ENCODE measurements around the gene WDR45B.

WDR45B gene

GRCh38 chr17:82613283-82614094, 34.8 kb downstream of the WDR45B start:
- 95% methylated on average over 37 of the region's 37 CpGs for WGBS, 2 experiments
- Histone ChIP-seq H3K9me3 (ENCODE audit: control insufficient read depth, low read length) (no peaks in the 10 kb centered on the region), H3K27ac (ENCODE audit: insufficient read depth, low read depth, low read length, poor library complexity, severe bottlenecking) (no peak overlapping the region), H3K4me1 (ENCODE audit: control insufficient read depth, insufficient read depth, low read length) (no peaks in the 10 kb centered on the region), H3K27me3 (ENCODE audit: control insufficient read depth, insufficient read depth, low read length, poor library complexity, severe bottlenecking) (no peaks in the 10 kb centered on the region), H3K4me3 (ENCODE audit: insufficient read depth, low read depth, low read length) (no peak overlapping the region), H3K36me3 (ENCODE audit: control insufficient read depth, insufficient read depth, low read length) (peaks cover 33% of the 10 kb centered on the region)

- WGBS, 2 experiments, result 89 to 90% methylated on average over 21 of the region's 21 CpGs
- H3K4me1 ChIP-seq (ENCODE audit: control insufficient read depth, insufficient read depth, low read length), result no peaks in the 10 kb centered on the region
- H3K9me3 ChIP-seq (ENCODE audit: control insufficient read depth, low read length), result no peaks in the 10 kb centered on the region
- peaks cover 18% of the 10 kb centered on the region for H3K36me3 ChIP-seq (ENCODE audit: control insufficient read depth, insufficient read depth, low read length)
- no peaks in the 10 kb centered on the region for H3K27me3 ChIP-seq (ENCODE audit: control insufficient read depth, insufficient read depth, low read length, poor library complexity, severe bottlenecking)
- no peak overlapping the region for H3K27ac ChIP-seq (ENCODE audit: insufficient read depth, low read depth, low read length, poor library complexity, severe bottlenecking)
- H3K4me3 ChIP-seq (ENCODE audit: insufficient read depth, low read depth, low read length), result no peak overlapping the region
Measured at GRCh38 chr17:82611140-82612058, 36.8 kb downstream of the WDR45B start.

GRCh38 chr17:82609655-82610054, 38.6 kb downstream of the WDR45B start:
- 91 to 92% methylated on average over 3 to 4 of the region's 4 CpGs for WGBS, 2 experiments
- Histone ChIP-seq H3K4me1 (ENCODE audit: control insufficient read depth, insufficient read depth, low read length) (no peaks in the 10 kb centered on the region), H3K27ac (ENCODE audit: insufficient read depth, low read depth, low read length, poor library complexity, severe bottlenecking) (no peak overlapping the region), H3K36me3 (ENCODE audit: control insufficient read depth, insufficient read depth, low read length) (peaks cover 17% of the 10 kb centered on the region), H3K27me3 (ENCODE audit: control insufficient read depth, insufficient read depth, low read length, poor library complexity, severe bottlenecking) (no peaks in the 10 kb centered on the region), H3K9me3 (ENCODE audit: control insufficient read depth, low read length) (no peaks in the 10 kb centered on the region), H3K4me3 (ENCODE audit: insufficient read depth, low read depth, low read length) (no peak overlapping the region)

- no peaks in the 10 kb centered on the region for H3K9me3 ChIP-seq (ENCODE audit: control insufficient read depth, low read length)
- no peaks in the 10 kb centered on the region for H3K4me1 ChIP-seq (ENCODE audit: control insufficient read depth, insufficient read depth, low read length)
- H3K36me3 ChIP-seq (ENCODE audit: control insufficient read depth, insufficient read depth, low read length), result peaks cover 22% of the 10 kb centered on the region
- H3K4me3 ChIP-seq (ENCODE audit: insufficient read depth, low read depth, low read length), result no peak overlapping the region
- H3K27ac ChIP-seq (ENCODE audit: insufficient read depth, low read depth, low read length, poor library complexity, severe bottlenecking), result no peak overlapping the region
- 74 to 75% methylated on average over 5 of the region's 5 CpGs for WGBS, 2 experiments
- no peaks in the 10 kb centered on the region for H3K27me3 ChIP-seq (ENCODE audit: control insufficient read depth, insufficient read depth, low read length, poor library complexity, severe bottlenecking)
Measured at GRCh38 chr17:82608816-82609215, 39.4 kb downstream of the WDR45B start.

- no peaks in the 10 kb centered on the region for H3K4me1 ChIP-seq (ENCODE audit: control insufficient read depth, insufficient read depth, low read length)
Measured at GRCh38 chr17:82605939-82606600, 42.2 kb downstream of the WDR45B start.

GRCh38 chr17:82604532-82604931, 43.7 kb downstream of the WDR45B start:
- 94 to 97% methylated on average over 7 of the region's 7 CpGs for WGBS, 2 experiments
- no peak overlapping the region for H3K4me3 ChIP-seq (ENCODE audit: insufficient read depth, low read depth, low read length)
- H3K4me1 ChIP-seq (ENCODE audit: control insufficient read depth, insufficient read depth, low read length), result no peaks in the 10 kb centered on the region
- no peak overlapping the region for H3K27ac ChIP-seq (ENCODE audit: insufficient read depth, low read depth, low read length, poor library complexity, severe bottlenecking)
- H3K9me3 ChIP-seq (ENCODE audit: control insufficient read depth, low read length), result no peaks in the 10 kb centered on the region
- H3K27me3 ChIP-seq (ENCODE audit: control insufficient read depth, insufficient read depth, low read length, poor library complexity, severe bottlenecking), result no peaks in the 10 kb centered on the region
- peaks cover 45% of the 10 kb centered on the region for H3K36me3 ChIP-seq (ENCODE audit: control insufficient read depth, insufficient read depth, low read length)

More at GRCh38 chr17:82605939-82606600, 42.2 kb downstream of the WDR45B start:
- Histone ChIP-seq H3K9me3 (ENCODE audit: control insufficient read depth, low read length) (no peaks in the 10 kb centered on the region), H3K36me3 (ENCODE audit: control insufficient read depth, insufficient read depth, low read length) (peaks cover 40% of the 10 kb centered on the region), H3K4me3 (ENCODE audit: insufficient read depth, low read depth, low read length) (no peak overlapping the region), H3K27ac (ENCODE audit: insufficient read depth, low read depth, low read length, poor library complexity, severe bottlenecking) (no peak overlapping the region), H3K27me3 (ENCODE audit: control insufficient read depth, insufficient read depth, low read length, poor library complexity, severe bottlenecking) (no peaks in the 10 kb centered on the region)
- 88 to 90% methylated on average over 16 of the region's 16 CpGs for WGBS, 2 experiments

GRCh38 chr17:82603981-82604448, 44.2 kb downstream of the WDR45B start:
- no peak overlapping the region for H3K4me3 ChIP-seq (ENCODE audit: insufficient read depth, low read depth, low read length)
- no peak overlapping the region for H3K27ac ChIP-seq (ENCODE audit: insufficient read depth, low read depth, low read length, poor library complexity, severe bottlenecking)
- no peaks in the 10 kb centered on the region for H3K9me3 ChIP-seq (ENCODE audit: control insufficient read depth, low read length)
- H3K27me3 ChIP-seq (ENCODE audit: control insufficient read depth, insufficient read depth, low read length, poor library complexity, severe bottlenecking), result no peaks in the 10 kb centered on the region
- peaks cover 45% of the 10 kb centered on the region for H3K36me3 ChIP-seq (ENCODE audit: control insufficient read depth, insufficient read depth, low read length)
- no peaks in the 10 kb centered on the region for H3K4me1 ChIP-seq (ENCODE audit: control insufficient read depth, insufficient read depth, low read length)
- WGBS, 2 experiments, result 94 to 96% methylated on average over 18 of the region's 18 CpGs

GRCh38 chr17:82602986-82603710, 45.1 kb downstream of the WDR45B start:
- Histone ChIP-seq H3K27ac (ENCODE audit: insufficient read depth, low read depth, low read length, poor library complexity, severe bottlenecking) (no peak overlapping the region), H3K9me3 (ENCODE audit: control insufficient read depth, low read length) (no peaks in the 10 kb centered on the region), H3K27me3 (ENCODE audit: control insufficient read depth, insufficient read depth, low read length, poor library complexity, severe bottlenecking) (no peaks in the 10 kb centered on the region), H3K36me3 (ENCODE audit: control insufficient read depth, insufficient read depth, low read length) (peaks cover 50% of the 10 kb centered on the region), H3K4me1 (ENCODE audit: control insufficient read depth, insufficient read depth, low read length) (no peaks in the 10 kb centered on the region), H3K4me3 (ENCODE audit: insufficient read depth, low read depth, low read length) (no peak overlapping the region)
- WGBS, 2 experiments, result 96% methylated on average over 20 of the region's 20 CpGs

- no peaks in the 10 kb centered on the region for H3K27me3 ChIP-seq (ENCODE audit: control insufficient read depth, insufficient read depth, low read length, poor library complexity, severe bottlenecking)
- H3K36me3 ChIP-seq (ENCODE audit: control insufficient read depth, insufficient read depth, low read length), result peaks cover 50% of the 10 kb centered on the region
- no peaks in the 10 kb centered on the region for H3K4me1 ChIP-seq (ENCODE audit: control insufficient read depth, insufficient read depth, low read length)
- 89 to 92% methylated on average over 20 of the region's 21 CpGs for WGBS, 2 experiments
- no peaks in the 10 kb centered on the region for H3K9me3 ChIP-seq (ENCODE audit: control insufficient read depth, low read length)
- H3K27ac ChIP-seq (ENCODE audit: insufficient read depth, low read depth, low read length, poor library complexity, severe bottlenecking), result no peak overlapping the region
- H3K4me3 ChIP-seq (ENCODE audit: insufficient read depth, low read depth, low read length), result no peak overlapping the region
Measured at GRCh38 chr17:82602487-82602886, 45.8 kb downstream of the WDR45B start.

All from ectodermal cell (in vitro differentiated cells).